CD4-positive, alpha-beta T cell treated with Interleukin-10 for 1 hour (primary cell): ENCODE results near the gene SLC7A10.
"Not testable (repeated sequence)": the region's sequence is repeated elsewhere in the genome, so short reads cannot be mapped to it uniquely, and the experiment has no call there.

Experiments
- DNase-seq: peaks from one replicate; pipeline ENCODE4 v3.0.0-alpha.2; 2020

The SLC7A10 gene

GRCh38 chr19:33212436-33213172 lies 13.0 kb downstream of the SLC7A10 start:
- DNase-seq: no peak

GRCh38 chr19:33211794-33212435 lies 13.7 kb downstream of the SLC7A10 start:
- DNase-seq: no peak

- no peak for DNase-seq
These were observed 15.2 kb downstream of the SLC7A10 start for GRCh38 chr19:33210266-33210940.

DNA sequence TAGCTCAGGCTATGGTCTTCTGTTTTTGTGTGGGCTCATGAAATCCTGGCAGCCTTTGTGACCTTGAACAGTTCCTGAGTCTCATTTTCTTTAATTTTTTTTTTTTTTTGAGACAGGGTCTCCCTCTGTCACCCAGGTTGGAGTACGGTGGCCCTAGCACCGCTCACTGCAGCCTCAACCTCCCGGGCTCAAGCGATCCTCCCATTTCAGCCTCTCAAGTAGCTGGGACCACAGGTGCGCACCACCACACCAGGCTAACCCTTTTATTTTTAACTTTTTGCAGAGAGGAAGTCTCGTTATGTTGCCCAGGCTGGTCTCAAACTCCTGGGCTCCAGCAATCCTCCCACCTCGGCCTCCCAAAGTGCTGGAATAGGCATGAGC lies 15.8 kb downstream of the SLC7A10 start:
- DNase-seq: not testable (repeated sequence)

DNA sequence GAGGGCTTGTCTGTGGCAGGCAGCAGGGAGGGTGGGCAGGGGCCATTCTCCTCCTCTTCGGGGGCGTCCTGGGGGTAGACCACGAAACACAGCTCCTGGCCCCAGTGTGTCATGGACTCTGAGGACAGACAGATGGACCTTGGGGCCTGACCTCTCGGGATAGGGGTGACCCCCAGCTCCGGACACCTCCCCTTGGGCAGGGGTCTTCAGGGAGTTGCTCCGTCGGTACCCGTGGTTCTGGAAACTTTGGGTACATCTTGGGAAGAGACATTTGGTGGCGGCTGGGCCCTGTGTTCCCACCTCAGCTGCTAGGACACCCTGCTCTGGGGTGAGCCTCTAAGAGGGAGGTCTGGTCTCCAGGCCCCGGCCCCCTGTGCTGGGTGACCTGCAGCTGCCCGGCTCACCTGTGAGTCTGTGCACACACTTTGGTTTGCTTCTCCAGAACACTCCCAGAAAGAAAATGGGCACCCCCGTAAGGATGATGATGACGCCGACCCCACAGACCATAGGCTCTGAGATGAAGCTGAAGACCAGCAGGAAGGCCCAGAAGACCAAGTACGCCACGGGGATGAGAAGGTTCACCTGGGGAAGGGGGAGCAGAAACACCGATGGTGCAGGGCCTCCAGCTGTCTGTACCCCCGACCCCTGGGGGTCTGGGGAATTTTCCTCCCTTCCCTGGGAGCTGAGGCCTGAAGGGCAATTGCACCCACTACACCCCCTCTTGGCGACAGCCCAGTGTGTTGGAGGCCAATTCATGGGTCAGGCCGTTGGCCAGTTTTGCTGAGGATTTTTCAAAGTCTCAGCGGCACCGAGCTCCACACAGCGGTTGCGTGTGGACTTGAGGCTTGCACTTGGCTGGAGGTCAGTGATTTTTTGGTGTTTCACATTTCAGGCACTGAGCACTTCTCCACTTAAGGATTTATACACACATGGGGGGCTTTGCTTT lies 16.5 kb downstream of the SLC7A10 start:
- DNase-seq: no peak

DNA sequence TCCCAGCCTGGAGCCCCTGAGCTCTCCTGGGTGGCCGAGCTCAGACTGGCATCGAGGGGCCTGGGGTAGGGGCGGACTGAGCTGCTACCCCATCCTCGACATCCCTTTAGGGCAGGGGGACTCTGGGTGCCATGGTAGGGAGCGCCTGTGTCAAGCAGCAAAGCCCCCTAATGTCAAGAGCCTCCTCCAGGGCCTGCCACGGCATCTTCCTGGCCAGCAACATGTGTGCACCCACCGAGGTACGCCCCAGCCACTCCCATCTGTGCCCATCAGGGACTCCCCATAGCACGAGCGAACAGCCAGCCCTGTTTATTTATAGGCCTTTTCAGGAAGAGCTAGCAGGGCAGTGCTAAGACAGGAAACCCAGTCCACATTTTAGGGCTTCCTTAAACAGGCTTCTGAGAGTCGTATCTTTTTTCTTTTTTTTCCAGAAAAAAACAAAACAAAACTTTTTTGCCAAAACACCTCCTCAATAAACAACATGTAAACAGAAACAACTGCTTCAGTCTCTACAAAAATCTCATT lies 17.2 kb downstream of the SLC7A10 start:
- DNase-seq: no peak

DNA sequence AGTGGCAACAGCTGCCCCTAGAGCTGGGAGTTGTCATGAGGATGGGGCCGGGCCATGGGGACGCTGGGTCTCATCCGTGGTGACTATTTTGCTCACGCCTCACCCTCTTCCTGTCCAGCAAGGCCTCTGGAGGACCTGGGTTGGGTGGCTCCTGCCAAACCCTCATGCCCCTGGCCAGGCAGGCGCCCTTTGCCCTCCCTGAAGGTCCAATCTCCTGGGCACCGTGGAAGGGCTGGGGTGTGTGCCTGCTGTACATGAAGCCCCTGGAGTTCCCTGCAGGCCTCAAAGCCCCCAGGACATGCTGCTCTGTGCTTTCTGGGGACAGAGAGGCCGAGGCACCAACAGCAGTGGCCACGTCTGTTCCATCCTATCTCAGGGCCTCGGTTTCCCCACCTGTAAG lies 17.7 kb downstream of the SLC7A10 start:
- DNase-seq: no peak

- no peak for DNase-seq
These were observed 18.5 kb downstream of the SLC7A10 start for GRCh38 chr19:33207040-33207620.

DNA sequence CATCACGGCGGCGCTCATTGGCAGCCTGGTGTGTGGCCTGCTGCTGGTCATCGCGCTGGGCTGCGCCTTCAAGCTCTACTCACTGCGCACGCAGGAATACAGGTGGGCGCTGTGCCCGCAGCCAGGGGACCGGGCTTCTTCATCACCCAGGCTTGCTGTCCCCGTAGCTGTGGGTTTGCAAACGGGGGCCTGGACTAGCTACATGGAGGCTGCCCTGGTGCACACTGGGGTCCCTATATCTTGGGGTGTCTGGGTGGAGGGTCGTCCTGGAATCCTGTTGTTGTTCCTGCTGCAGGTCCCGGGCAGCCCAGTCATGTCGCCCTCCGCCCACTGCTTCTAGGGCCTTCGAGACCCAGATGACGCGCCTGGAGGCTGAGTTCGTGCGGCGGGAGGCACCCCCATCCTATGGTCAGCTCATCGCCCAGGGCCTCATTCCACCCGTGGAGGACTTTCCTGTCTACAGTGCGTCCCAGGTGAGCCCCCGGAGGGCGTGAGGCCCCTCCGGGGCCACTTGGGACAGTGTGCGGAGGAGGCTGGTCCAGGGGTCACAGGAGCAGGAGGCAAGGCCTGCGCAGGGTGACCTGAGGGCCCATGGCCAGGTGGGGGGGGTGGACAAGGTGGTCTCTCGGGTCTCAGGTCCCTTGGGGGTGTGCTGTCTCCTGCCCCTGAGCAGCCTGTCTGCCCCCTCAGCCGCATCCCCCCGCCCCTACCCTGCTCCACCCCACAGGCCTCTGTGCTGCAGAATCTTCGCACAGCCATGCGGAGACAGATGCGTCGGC lies 19.2 kb downstream of the SLC7A10 start:
- no peak for DNase-seq

GRCh38 chr19:33205531-33206260 lies 20.0 kb downstream of the SLC7A10 start:
- DNase-seq: no peak

- DNase-seq: no peak
These were observed 20.5 kb downstream of the SLC7A10 start for GRCh38 chr19:33205110-33205509.

- no peak for DNase-seq
These were observed 21.3 kb downstream of the SLC7A10 start for GRCh38 chr19:33204136-33204973.

- no peak for DNase-seq
These were observed 22.1 kb downstream of the SLC7A10 start for GRCh38 chr19:33203529-33203928.

DNA sequence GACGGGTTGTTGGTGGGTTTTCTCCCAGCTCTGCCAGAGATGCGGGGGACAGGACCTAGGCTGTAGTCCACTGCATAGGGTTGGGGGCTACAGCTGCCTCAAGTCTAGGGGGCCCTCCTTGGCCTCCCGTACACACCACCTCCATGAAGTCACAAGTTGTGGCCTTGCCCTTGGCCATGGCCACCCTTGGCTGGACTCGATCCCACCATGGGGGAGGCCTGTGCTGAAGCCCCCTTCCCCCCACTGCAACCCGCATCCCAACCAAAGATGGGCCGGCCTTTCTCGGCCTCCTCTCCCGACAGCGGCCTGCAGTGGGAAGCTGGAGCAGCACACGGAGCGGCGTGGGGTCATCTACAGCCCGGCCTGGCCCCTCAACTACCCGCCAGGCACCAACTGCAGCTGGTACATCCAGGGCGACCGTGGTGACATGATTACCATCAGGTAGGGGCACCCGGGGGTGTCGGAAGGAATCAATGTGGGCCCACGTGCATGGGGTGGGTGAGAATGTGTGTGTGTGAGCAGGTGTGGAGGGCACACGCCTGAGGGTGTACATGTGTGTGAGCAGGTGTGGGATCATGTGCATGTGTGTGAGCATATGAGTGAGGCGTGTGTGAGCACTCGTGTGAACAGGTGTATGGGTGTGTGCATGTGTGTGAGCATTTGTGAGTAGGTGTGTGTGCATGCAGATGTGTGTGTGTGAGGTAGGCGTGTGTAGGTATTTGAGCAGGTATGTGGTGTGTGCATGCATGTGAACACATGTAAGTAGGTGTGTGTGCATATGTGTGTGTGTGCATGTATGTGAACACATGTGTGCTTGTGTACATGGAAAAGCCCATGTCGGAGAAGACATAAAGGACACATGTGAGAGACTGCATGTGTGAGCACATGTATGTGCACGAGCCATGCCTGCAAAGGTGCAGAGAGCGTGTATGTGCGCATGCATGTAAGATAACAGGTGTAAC lies 22.8 kb downstream of the SLC7A10 start:
- DNase-seq: no peak

- no peak for DNase-seq
These were observed 23.6 kb downstream of the SLC7A10 start for GRCh38 chr19:33201886-33202545.

- DNase-seq: no peak
These were observed 24.2 kb downstream of the SLC7A10 start for GRCh38 chr19:33201473-33201872.

- no peak for DNase-seq
These were observed 26.0 kb downstream of the SLC7A10 start for GRCh38 chr19:33199441-33200265.
